BLaER1 (cell line): ENCODE data around the gene ENO2.
A peak's percentile ranks its signal among the peaks of the same experiment; 100 is the strongest.

Source experiments
- H3K27ac ChIP-seq: shearing (Covaris generic); formaldehyde crosslinking; 2 replicates; pipeline ENCODE4 v1.8.1; 2022
- H3K27me3 ChIP-seq: shearing (Covaris generic); formaldehyde crosslinking; 2 replicates; pipeline ENCODE4 v1.8.1; 2022
- H3K36me3 ChIP-seq: shearing (Covaris generic); formaldehyde crosslinking; 2 replicates; pipeline ENCODE4 v1.8.1; 2022
- H3K4me1 ChIP-seq: shearing (Covaris generic); formaldehyde crosslinking; 2 replicates; pipeline ENCODE4 v1.8.1; 2022
- H3K4me2 ChIP-seq: shearing (Covaris generic); formaldehyde crosslinking; 2 replicates; pipeline ENCODE4 v1.8.1; 2022
- H3K4me3 ChIP-seq: shearing (Covaris generic); formaldehyde crosslinking; 2 replicates; pipeline ENCODE4 v1.8.1; 2022
- H3K9ac ChIP-seq: shearing (Covaris generic); formaldehyde crosslinking; 2 replicates; pipeline ENCODE4 v1.8.1; 2022
- H3K9me3 ChIP-seq: shearing (Covaris generic); formaldehyde crosslinking; 2 replicates; pipeline ENCODE4 v1.8.1; 2022
- H4K20me1 ChIP-seq: shearing (Covaris generic); formaldehyde crosslinking; 2 replicates; pipeline ENCODE4 v1.8.1; 2022
- Cebpa-rat ChIP-seq: shearing (Covaris generic); IDR thresholded peaks from 2 replicates; pipeline ENCODE4 v1.8.1; 2022

ENO2 gene

DNA sequence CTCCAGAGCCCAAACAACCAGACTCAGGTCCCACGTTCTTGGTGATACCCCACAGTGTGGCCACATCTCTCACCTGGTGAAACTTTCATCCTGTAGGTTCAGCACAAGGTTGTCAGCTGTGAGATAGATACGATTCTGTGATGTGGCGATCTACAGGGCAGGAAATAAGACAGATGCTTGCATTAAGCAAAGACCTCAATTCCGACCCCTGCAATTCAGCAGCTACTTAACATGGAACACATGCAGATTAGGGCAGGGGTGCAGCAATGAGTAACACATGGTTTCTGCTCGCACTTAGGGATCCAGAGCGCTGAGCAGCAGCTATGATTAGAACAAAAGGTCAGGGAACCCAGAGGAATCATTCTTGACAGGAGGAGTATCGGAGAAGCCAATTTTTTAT lies 52.0 kb downstream of the ENO2 start:
- no peaks in the 10 kb centered on the region for H3K27me3 ChIP-seq
- H3K9me3 ChIP-seq = no peaks in the 10 kb centered on the region
- no peak for TF ChIP-seq Cebpa-rat
- H3K4me1 ChIP-seq = peaks cover 71% of the 10 kb centered on the region
- H3K27ac ChIP-seq = no peak overlapping the region
- H3K9ac ChIP-seq = 0 out of 2 replicates have a peak overlapping the region, but pooled peaks have one; percentile 36
- no peak overlapping the region for H3K4me3 ChIP-seq
- H3K36me3 ChIP-seq = peaks cover 55% of the 10 kb centered on the region
- no peak overlapping the region for H3K4me2 ChIP-seq
- peaks cover 9% of the 10 kb centered on the region; the same call in 1 of the 2 replicates for H4K20me1 ChIP-seq

DNA sequence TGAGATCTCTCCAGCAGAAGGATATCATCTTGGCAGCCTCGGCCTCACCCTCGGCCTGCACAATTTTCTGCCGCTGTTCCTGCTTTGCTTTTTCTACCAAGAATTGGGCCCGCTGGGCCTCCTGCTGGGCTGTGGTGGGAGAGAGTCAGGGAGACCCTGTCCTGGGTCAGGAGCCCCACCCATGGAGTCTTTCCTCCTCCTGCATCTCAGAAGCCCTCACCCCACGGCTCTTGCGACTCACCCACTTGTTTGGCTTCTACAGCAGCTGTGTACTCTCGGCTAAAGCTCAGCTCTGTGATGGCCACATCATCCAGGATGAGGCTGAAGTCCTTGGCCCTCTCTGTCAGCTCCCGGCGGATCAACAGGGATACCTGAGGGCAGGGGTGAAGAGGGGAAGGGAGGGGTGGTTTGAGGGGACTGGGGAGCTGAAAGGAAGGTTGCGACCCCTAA lies 53.3 kb downstream of the ENO2 start:
- peaks cover 57% of the 10 kb centered on the region for H3K36me3 ChIP-seq
- no peaks in the 10 kb centered on the region for H3K27me3 ChIP-seq
- no peak overlapping the region for H3K4me3 ChIP-seq
- peaks cover 71% of the 10 kb centered on the region for H3K4me1 ChIP-seq
- no peak for TF ChIP-seq Cebpa-rat
- H3K27ac ChIP-seq = peak overlapping the region; percentile 6; the same call in 1 of the 2 replicates
- no peaks in the 10 kb centered on the region for H3K9me3 ChIP-seq
- H3K4me2 ChIP-seq = no peak overlapping the region; the same call in 1 of the 2 replicates
- H4K20me1 ChIP-seq = peaks cover 9% of the 10 kb centered on the region; the same call in 1 of the 2 replicates
- H3K9ac ChIP-seq = peak overlapping the region; percentile 99; the same call in 1 of the 2 replicates

DNA sequence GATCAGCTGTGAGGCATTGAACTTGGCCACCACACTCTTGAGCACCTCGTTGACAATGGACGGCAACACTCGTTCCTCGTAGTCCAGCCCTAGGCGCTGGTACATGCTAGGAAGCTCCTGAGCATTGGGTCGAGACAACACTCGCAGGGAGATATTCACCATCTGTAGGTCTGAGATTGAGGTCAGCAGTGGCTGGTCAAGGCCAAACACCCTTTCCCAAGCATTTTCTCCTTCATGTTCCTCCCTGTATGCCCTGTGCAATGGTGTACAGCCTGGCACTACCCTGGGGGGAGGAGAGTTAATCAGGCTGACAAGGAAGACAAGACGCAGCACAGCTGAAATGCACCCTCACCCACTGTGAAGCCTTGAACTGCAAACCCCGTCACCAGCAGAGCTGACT lies 54.0 kb downstream of the ENO2 start:
- H3K27me3 ChIP-seq = no peaks in the 10 kb centered on the region
- H3K4me2 ChIP-seq = peak overlapping the region; percentile 99
- peaks cover 64% of the 10 kb centered on the region for H3K36me3 ChIP-seq
- no peaks in the 10 kb centered on the region for H3K9me3 ChIP-seq
- H3K27ac ChIP-seq = no peak overlapping the region
- TF ChIP-seq Cebpa-rat = no peak
- peak overlapping the region; percentile 99 for H3K9ac ChIP-seq
- H4K20me1 ChIP-seq = peaks cover 9% of the 10 kb centered on the region; the same call in 1 of the 2 replicates
- H3K4me3 ChIP-seq = peak overlapping the region; percentile 97; the same call in 1 of the 2 replicates
- peaks cover 71% of the 10 kb centered on the region for H3K4me1 ChIP-seq

DNA sequence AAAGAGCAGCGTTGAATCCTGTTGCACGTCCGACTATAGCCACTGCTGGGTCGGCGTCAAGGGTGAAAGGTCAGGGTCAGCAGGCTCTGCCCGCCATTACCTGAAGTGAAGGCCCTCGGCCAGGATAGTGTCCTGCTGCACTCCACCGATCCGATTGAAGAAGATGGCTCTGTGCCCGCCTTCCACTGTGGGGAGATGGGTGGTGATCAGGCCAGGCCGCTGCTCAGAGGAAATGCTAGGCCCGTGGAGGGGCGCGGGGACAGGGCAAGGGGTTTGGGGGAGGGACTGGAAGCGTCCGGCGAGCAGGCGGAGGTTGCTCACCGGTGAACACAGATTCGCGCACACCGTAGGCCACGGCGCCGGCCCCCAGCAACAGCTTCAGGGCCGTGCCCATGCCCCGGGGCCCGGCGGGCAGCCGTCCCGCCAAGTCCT lies 55.7 kb downstream of the ENO2 start:
- Histone ChIP-seq H3K9me3 (no peaks in the 10 kb centered on the region), H3K4me3 (peak overlapping the region; percentile 97), H3K36me3 (peaks cover 70% of the 10 kb centered on the region)

More for the DNA sequence above, 55.7 kb downstream of the ENO2 start:
- Histone ChIP-seq H3K9ac (peak overlapping the region; percentile 99), H3K4me1 (peaks cover 63% of the 10 kb centered on the region), H3K4me2 (peak overlapping the region; percentile 99), H3K27me3 (no peaks in the 10 kb centered on the region), H4K20me1 (peaks cover 9% of the 10 kb centered on the region; the same call in 1 of the 2 replicates), H3K27ac (peak overlapping the region; percentile 98)
- no peak for TF ChIP-seq Cebpa-rat
